GM12878 (cell line): ENCODE measurements around the gene IFNA13. TPM values are rescaled to one million over a fixed set of nuclear protein-coding genes. Genes with fewer than 3 reads are reported as not detected.

Experiments
- CUX1 ChIP-seq: IDR thresholded peaks from 2 replicates; pipeline ENCODE4 v1.6.1; 2012; ENCODE audit warnings: improper control_type of control experiment, low read depth, low read length; ENCODE audit not compliant: insufficient replicate concordance
- E4F1 ChIP-seq: fragments of 450-650 bp; IDR thresholded peaks from 2 replicates; pipeline ENCODE4 v1.6.1; 2018; ENCODE audit warnings: borderline replicate concordance, mild to moderate bottlenecking; ENCODE audit not compliant: partially characterized antibody
- IRF3 ChIP-seq: fragments of 450-650 bp; IDR thresholded peaks from 2 replicates; pipeline ENCODE4 v1.6.1; 2014; ENCODE audit warnings: mild to moderate bottlenecking
- MLLT1 ChIP-seq: fragments of 450-650 bp; IDR thresholded peaks from 2 replicates; pipeline ENCODE4 v1.6.1; 2016; ENCODE audit warnings: mild to moderate bottlenecking
- RCOR1 ChIP-seq: conservative IDR thresholded peaks from 2 replicates; pipeline ENCODE4 v1.6.1; 2012; ENCODE audit warnings: low read depth, low read length, improper control_type of control experiment
- REST ChIP-seq: IDR thresholded peaks from 2 replicates; pipeline ENCODE4 v1.6.1; 2012; ENCODE audit warnings: mild to moderate bottlenecking, low read depth, low read length
- SUZ12 ChIP-seq: fragments of 200-600 bp; sonication (generic); IDR thresholded peaks from one replicate; pipeline ENCODE4 v1.6.1; 2018; ENCODE audit warnings: antibody characterized with exemption, mild to moderate bottlenecking; ENCODE audit not compliant: unreplicated experiment
- ZBTB11 ChIP-seq: fragments of 450-650 bp; formaldehyde crosslinking; IDR thresholded peaks from 2 replicates; pipeline ENCODE4 v1.5.0; 2022; ENCODE audit warnings: mild to moderate bottlenecking, missing genetic modification characterization
- ZNF274 ChIP-seq: IDR thresholded peaks from one replicate; pipeline ENCODE4 v1.8.0; 2011; ENCODE audit not compliant: insufficient read length, insufficient read depth
- polyA plus RNA-seq, 11 experiments: library from polyadenylated mRNA; depleted of rRNA in 4 of 11; unstranded in 6 of 11; stranded (reverse) in 5 of 11; fragments of >200 nt; fragmentation: Nextera tagmentation in 4 of 11; fragmentation: Illumina TruSeq in 1 of 11; extraction: Ambion mirVana in 4 of 11; extraction: Trizol in 1 of 11; gene quantifications; 1 replicate in 1 of 11; 2 replicates in 10 of 11; pipeline versions ENCODE4 v1.2.1 to v1.2.3, GENCODE V29; 2011 to 2016; ENCODE audit warnings: inconsistent platforms in 2 of 11, missing spikeins in 2 of 11, low read depth in 1 of 11
- total RNA-seq, 4 experiments: library from RNA; depleted of rRNA in 3 of 4; stranded (reverse); fragments of >200 nt in 3 of 4; fragmentation: Illumina TruSeq in 1 of 4; extraction: Trizol in 1 of 4; gene quantifications; 2 replicates each; pipeline versions ENCODE4 v1.2.1 to v1.2.3, GENCODE V29; 2013 to 2021

IFNA13 gene
- total and polyA plus RNA-seq, 10 of the 15 experiments (the other 5 are each of a cell fraction or from before 2014, with no cell fraction given) = not detected

- TF ChIP-seq REST = no peak
- no peak for TF ChIP-seq ZNF274
- no peak for TF ChIP-seq SUZ12
- TF ChIP-seq ZBTB11 (CRISPR knock-in tag) = no peak
- TF ChIP-seq RCOR1 = no peak
- TF ChIP-seq MLLT1 = 0 out of 2 replicates have a peak, but pooled peaks have one; percentile 77
- TF ChIP-seq IRF3 = no peak
- TF ChIP-seq E4F1 = no peak
- TF ChIP-seq CUX1 = peak; percentile 92
These were observed 13.8 kb upstream of the IFNA13 start (continued) for GRCh38 chr9:21381448-21382339.
